Natural killer cell (primary cell): ENCODE results near the gene DOCK2. TPM values are rescaled to one million over a fixed set of nuclear protein-coding genes. Genes with fewer than 3 reads are reported as not detected.

ENCODE experiments used
- ATAC-seq, 3 donors: fragments of 150-1000 bp in 2 of 3; fragments of 200-7000 bp in 1 of 3; cut with Tn5 transposase; 1 replicate in 1 of 3; 2 replicates in 2 of 3; pipeline ENCODE4 v1.10.0; 2021; ENCODE audit warnings: mild to moderate bottlenecking in 2 of 3, moderate library complexity in 2 of 3
- DNase-seq, 2 donors: peaks; one replicate each; pipeline versions ENCODE4 v3.0.0 to v3.0.0-alpha.2; 2013 to 2021; ENCODE audit warnings: mixed read lengths in 1 of 2
- H3K27ac ChIP-seq: one replicate; pipeline ENCODE4 v1.5.1; 2013; ENCODE audit warnings: mild to moderate bottlenecking, low read length
- H3K27me3 ChIP-seq: one replicate; pipeline ENCODE4 v1.6.1; 2013; ENCODE audit warnings: low read length; ENCODE audit not compliant: control insufficient read depth, insufficient read depth
- H3K36me3 ChIP-seq: one replicate; pipeline ENCODE4 v1.6.1; 2013; ENCODE audit warnings: low read length; ENCODE audit not compliant: control insufficient read depth, insufficient read depth
- H3K4me1 ChIP-seq: one replicate; pipeline ENCODE4 v1.6.1; 2013; ENCODE audit warnings: low read length; ENCODE audit not compliant: control insufficient read depth, insufficient read depth
- H3K4me3 ChIP-seq: one replicate; pipeline ENCODE4 v1.5.1; 2013; ENCODE audit warnings: low read length
- H3K9me3 ChIP-seq: one replicate; pipeline ENCODE4 v1.6.1; 2013; ENCODE audit warnings: low read length; ENCODE audit not compliant: control insufficient read depth, insufficient read depth
- H3K27ac Mint-ChIP-seq, 2 donors: one replicate each; pipeline ENCODE4 v1.8.0; 2022; ENCODE audit warnings: mild to moderate bottlenecking in 2 of 2, mixed read lengths in 2 of 2, moderate library complexity in 1 of 2
- H3K27me3 Mint-ChIP-seq, 2 donors: one replicate each; pipeline ENCODE4 v1.8.0; 2022; ENCODE audit warnings: low read depth in 2 of 2, mixed read lengths in 2 of 2
- H3K36me3 Mint-ChIP-seq: one replicate; pipeline ENCODE4 v1.8.0; 2022; ENCODE audit warnings: mixed read lengths
- H3K4me1 Mint-ChIP-seq, 2 donors: one replicate each; pipeline ENCODE4 v1.8.0; 2022; ENCODE audit warnings: mixed read lengths in 2 of 2
- H3K4me3 Mint-ChIP-seq: one replicate; pipeline ENCODE4 v1.8.0; 2022; ENCODE audit warnings: mild to moderate bottlenecking, moderate library complexity, mixed read lengths
- H3K9me3 Mint-ChIP-seq, 2 donors: one replicate each; pipeline ENCODE4 v1.8.0; 2022; ENCODE audit warnings: mixed read lengths in 2 of 2
- WGBS: methylation state at CpG from one replicate; pipeline ENCODE4 v1.1.7; 2013; ENCODE audit warnings: missing lambda C conversion rate; ENCODE audit not compliant: insufficient coverage; 5-methylcytosine and 5-hydroxymethylcytosine counted together
- intact Hi-C: fragments of 100-400 bp; cut with micrococcal nuclease; formaldehyde crosslinking; loops from one replicate; pipeline ENCODE4 v1.14.2; 2022
- total RNA-seq, 4 donors: library from RNA; stranded (reverse); fragments of 120-200 nt in 1 of 4; gene quantifications; one replicate each; pipeline versions ENCODE4 v1.2.3 to v1.2.4, GENCODE V29; 2013 to 2022
- TF ChIP-seq, protein P1 (sequence below): fragments of 200-600 bp; IDR thresholded peaks from one replicate; pipeline ENCODE4 v1.8.0; 2022; ENCODE audit warnings: antibody characterized with exemption

Gene DOCK2
- total RNA-seq, 3 donors from 2014 or later (not counting 1 experiment from before 2014, with no cell fraction given), result 317 to 361 (median 320) TPM

DNA sequence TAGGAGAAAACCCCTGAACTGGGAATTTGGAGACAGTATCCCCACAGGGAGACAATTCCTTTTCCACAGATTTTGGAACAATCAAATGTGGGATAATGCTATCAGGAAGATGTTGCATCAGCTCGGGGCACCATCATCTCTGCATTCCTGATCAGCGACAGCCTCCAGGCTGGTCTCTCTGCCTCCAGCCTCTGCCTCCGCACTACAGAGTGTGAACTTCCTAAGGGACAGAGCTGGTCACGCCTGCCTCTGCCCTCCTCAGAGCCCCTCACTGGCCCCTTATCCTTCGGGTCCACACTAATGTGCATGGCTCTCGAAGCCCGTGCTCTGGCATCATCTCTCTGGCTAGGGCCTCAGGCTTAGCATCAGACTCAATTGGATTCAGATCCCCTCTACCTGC is 477.2 kb downstream of the DOCK2 start:
- no peak overlapping the region for H3K27ac Mint-ChIP-seq
- no peak overlapping the region for H3K27ac ChIP-seq
- no peaks in the 10 kb centered on the region for H3K4me1 Mint-ChIP-seq
- H3K36me3 ChIP-seq, result no peaks in the 10 kb centered on the region
- intact Hi-C loops, result no loop called here
- no peaks in the 10 kb centered on the region for H3K9me3 ChIP-seq
- TF ChIP-seq, protein P1, sequence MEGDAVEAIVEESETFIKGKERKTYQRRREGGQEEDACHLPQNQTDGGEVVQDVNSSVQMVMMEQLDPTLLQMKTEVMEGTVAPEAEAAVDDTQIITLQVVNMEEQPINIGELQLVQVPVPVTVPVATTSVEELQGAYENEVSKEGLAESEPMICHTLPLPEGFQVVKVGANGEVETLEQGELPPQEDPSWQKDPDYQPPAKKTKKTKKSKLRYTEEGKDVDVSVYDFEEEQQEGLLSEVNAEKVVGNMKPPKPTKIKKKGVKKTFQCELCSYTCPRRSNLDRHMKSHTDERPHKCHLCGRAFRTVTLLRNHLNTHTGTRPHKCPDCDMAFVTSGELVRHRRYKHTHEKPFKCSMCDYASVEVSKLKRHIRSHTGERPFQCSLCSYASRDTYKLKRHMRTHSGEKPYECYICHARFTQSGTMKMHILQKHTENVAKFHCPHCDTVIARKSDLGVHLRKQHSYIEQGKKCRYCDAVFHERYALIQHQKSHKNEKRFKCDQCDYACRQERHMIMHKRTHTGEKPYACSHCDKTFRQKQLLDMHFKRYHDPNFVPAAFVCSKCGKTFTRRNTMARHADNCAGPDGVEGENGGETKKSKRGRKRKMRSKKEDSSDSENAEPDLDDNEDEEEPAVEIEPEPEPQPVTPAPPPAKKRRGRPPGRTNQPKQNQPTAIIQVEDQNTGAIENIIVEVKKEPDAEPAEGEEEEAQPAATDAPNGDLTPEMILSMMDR, result no peak
- H3K36me3 Mint-ChIP-seq, result no peaks in the 10 kb centered on the region
- no peak overlapping the region for H3K4me3 Mint-ChIP-seq
- ATAC-seq, result no peak
- H3K4me1 ChIP-seq, result no peaks in the 10 kb centered on the region
- no peak for DNase-seq
- H3K4me3 ChIP-seq, result no peak overlapping the region
- H3K27me3 ChIP-seq, result no peaks in the 10 kb centered on the region
- no peaks in the 10 kb centered on the region for H3K9me3 Mint-ChIP-seq
- 77% methylated on average over 7 of the region's 7 CpGs for WGBS
- H3K27me3 Mint-ChIP-seq, result peaks cover 11 to 13% of the 10 kb centered on the region in 2 donors

DNA sequence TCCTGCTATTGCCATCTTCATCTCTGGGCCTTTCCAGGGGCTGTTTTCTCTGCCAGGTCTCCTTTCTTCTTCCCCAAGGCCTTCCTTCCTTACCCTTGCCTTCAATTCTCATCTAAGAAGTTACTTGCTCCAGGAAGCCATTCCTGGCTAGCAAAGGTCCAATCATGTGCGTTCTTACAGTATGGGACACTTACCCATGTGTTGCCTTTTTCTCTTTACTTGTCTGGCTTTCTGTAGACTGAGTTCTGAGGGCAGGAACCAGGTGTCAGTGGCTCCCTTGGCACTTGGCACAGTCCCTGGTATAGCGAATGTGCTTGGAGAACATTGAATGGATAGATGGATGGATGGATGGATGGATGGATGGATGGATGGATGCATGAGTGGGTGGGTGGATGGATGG is 478.9 kb downstream of the DOCK2 start:
- no peaks in the 10 kb centered on the region for H3K4me1 Mint-ChIP-seq
- intact Hi-C loops, result no loop called here
- H3K36me3 Mint-ChIP-seq, result no peaks in the 10 kb centered on the region
- DNase-seq, result no peak
- WGBS, result 85% methylated on average over 2 of the region's 2 CpGs
- H3K9me3 Mint-ChIP-seq, result no peaks in the 10 kb centered on the region
- peaks cover 11 to 25% of the 10 kb centered on the region in 2 donors for H3K27me3 Mint-ChIP-seq
- TF ChIP-seq, protein P1, result no peak
- Histone ChIP-seq H3K27ac (no peak overlapping the region), H3K4me3 (no peak overlapping the region), H3K27me3 (no peaks in the 10 kb centered on the region), H3K36me3 (no peaks in the 10 kb centered on the region), H3K4me1 (no peaks in the 10 kb centered on the region), H3K9me3 (no peaks in the 10 kb centered on the region)
- H3K4me3 Mint-ChIP-seq, result no peak overlapping the region
- no peak overlapping the region for H3K27ac Mint-ChIP-seq
- no peak for ATAC-seq

DNA sequence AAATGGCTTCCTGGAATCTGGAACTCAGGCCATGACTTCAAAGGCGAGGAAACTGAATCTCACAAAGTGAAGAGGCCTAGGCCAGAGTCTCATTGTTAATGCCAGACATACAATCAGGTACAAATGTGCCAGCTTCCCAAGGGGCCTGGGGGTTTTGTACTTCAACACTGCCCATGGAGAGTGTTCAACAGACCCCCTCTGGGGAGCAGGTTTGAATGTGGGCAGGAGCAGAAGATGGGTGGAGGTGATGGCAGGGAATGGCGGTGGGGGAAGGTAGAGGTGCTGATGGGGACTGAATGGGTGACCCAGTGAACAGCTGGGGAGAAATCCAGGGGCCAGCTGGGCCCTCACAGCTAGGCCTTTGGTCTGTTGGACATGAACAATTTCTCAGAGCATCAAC is 480.7 kb downstream of the DOCK2 start:
- intact Hi-C loops, result no loop called here
- Mint-ChIP-seq H3K4me3 (no peak overlapping the region), H3K36me3 (no peaks in the 10 kb centered on the region), H3K4me1 (no peaks in the 10 kb centered on the region), H3K27ac (no peak overlapping the region), H3K9me3 (no peaks in the 10 kb centered on the region), H3K27me3 (peaks cover 13 to 38% of the 10 kb centered on the region in 2 donors)
- no peaks in the 10 kb centered on the region for H3K9me3 ChIP-seq
- TF ChIP-seq, protein P1, result no peak
- ATAC-seq, result no peak
- H3K4me3 ChIP-seq, result no peak overlapping the region
- H3K4me1 ChIP-seq, result no peaks in the 10 kb centered on the region
- H3K27me3 ChIP-seq, result no peaks in the 10 kb centered on the region
- no peak for DNase-seq
- H3K27ac ChIP-seq, result no peak overlapping the region
- H3K36me3 ChIP-seq, result no peaks in the 10 kb centered on the region
- WGBS, result 92% methylated on average over 2 of the region's 2 CpGs

DNA sequence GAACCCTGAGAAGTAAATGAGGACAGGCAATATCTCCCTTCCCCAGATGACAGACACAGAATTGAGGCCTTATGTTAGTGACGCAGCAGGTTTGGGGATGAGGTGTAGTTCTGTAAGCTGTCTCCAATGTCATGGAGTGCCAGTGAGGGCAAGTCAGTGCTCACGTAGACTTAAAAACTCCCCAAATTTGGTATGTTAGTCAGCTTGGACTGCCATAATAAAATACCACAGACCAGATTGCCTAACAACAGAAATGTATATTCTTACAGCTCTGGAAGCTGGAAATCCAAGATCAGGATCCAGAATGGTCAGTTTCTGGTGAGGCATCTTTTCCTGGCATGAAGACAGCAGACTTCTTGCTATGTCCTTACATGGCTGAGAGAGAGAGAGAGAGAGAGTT is 483.5 kb downstream of the DOCK2 start:
- DNase-seq (no peak), ATAC-seq (no peak)
- WGBS, result 100% methylated on average over 2 of the region's 2 CpGs
- no peaks in the 10 kb centered on the region for H3K9me3 Mint-ChIP-seq
- TF ChIP-seq, protein P1, result no peak
- no peak overlapping the region for H3K27ac ChIP-seq
- H3K4me1 Mint-ChIP-seq, result no peaks in the 10 kb centered on the region
- intact Hi-C loops, result no loop called here
- H3K4me3 ChIP-seq, result no peak overlapping the region
- H3K36me3 ChIP-seq, result no peaks in the 10 kb centered on the region
- H3K27ac Mint-ChIP-seq, result no peak overlapping the region
- peaks cover 17 to 48% of the 10 kb centered on the region in 2 donors for H3K27me3 Mint-ChIP-seq
- no peak overlapping the region for H3K4me3 Mint-ChIP-seq
- H3K36me3 Mint-ChIP-seq, result no peaks in the 10 kb centered on the region
- no peaks in the 10 kb centered on the region for H3K9me3 ChIP-seq
- no peaks in the 10 kb centered on the region for H3K27me3 ChIP-seq
- no peaks in the 10 kb centered on the region for H3K4me1 ChIP-seq
